Measurements from ENCODE around the gene YES1.
"Not testable (repeated sequence)": the region's sequence is repeated elsewhere in the genome, so short reads cannot be mapped to it uniquely, and the experiment has no call there.

Gene YES1

GRCh38 chr18:730692-731091 lies 81.3 kb downstream of the YES1 start:
- DNase-seq (ENCODE audit: low read depth in 4 of 4, low spot score in 1 of 4), result no peak

- DNase-seq (ENCODE audit: low read depth in 4 of 4, low spot score in 1 of 4), result not testable (repeated sequence)
Measured at GRCh38 chr18:730120-730519, 81.9 kb downstream of the YES1 start.

- no peak for DNase-seq (ENCODE audit: low read depth in 4 of 4, low spot score in 1 of 4)
Measured at GRCh38 chr18:725646-726045, 86.4 kb downstream of the YES1 start.

GRCh38 chr18:723541-724080 lies 88.4 kb downstream of the YES1 start:
- no peak for DNase-seq (ENCODE audit: low read depth in 4 of 4, low spot score in 1 of 4)

GRCh38 chr18:717003-717402 lies 95.0 kb downstream of the YES1 start:
- DNase-seq (ENCODE audit: low read depth in 4 of 4, low spot score in 1 of 4), result no peak

- no peak for DNase-seq (ENCODE audit: low read depth in 4 of 4, low spot score in 1 of 4)
Measured at GRCh38 chr18:715626-716025, 96.4 kb downstream of the YES1 start.

- DNase-seq (ENCODE audit: low read depth in 4 of 4, low spot score in 1 of 4), result no peak
Measured at GRCh38 chr18:713135-713490, 98.9 kb downstream of the YES1 start.

- peak; percentile 37 to 84 (median 80) for DNase-seq (ENCODE audit: low read depth in 4 of 4, low spot score in 1 of 4)
Measured at GRCh38 chr18:712401-713134, 99.5 kb downstream of the YES1 start, which contains the start of gene ENOSF1. ENOSF1 (minus strand) TSS chr18:712630; CDS start chr18:712587, 43 bp downstream.

GRCh38 chr18:711657-712400 lies 100.2 kb downstream of the YES1 start:
- peak; percentile 36 to 64 (median 49) for DNase-seq (ENCODE audit: low read depth in 4 of 4, low spot score in 1 of 4)

- no peak for DNase-seq (ENCODE audit: low read depth in 4 of 4, low spot score in 1 of 4)
Measured at GRCh38 chr18:711310-711656, 100.8 kb downstream of the YES1 start.

- no peak for DNase-seq (ENCODE audit: low read depth in 4 of 4, low spot score in 1 of 4)
Measured at GRCh38 chr18:710418-711300, 101.4 kb downstream of the YES1 start.

- no peak for DNase-seq (ENCODE audit: low read depth in 4 of 4, low spot score in 1 of 4)
Measured at GRCh38 chr18:709771-710170, 102.3 kb downstream of the YES1 start.

- DNase-seq (ENCODE audit: low read depth in 4 of 4, low spot score in 1 of 4), result no peak
Measured at GRCh38 chr18:708096-708495, 103.9 kb downstream of the YES1 start.

GRCh38 chr18:706405-706804 lies 105.6 kb downstream of the YES1 start:
- DNase-seq (ENCODE audit: low read depth in 4 of 4, low spot score in 1 of 4), result no peak

- DNase-seq (ENCODE audit: low read depth in 4 of 4, low spot score in 1 of 4), result no peak
Measured at GRCh38 chr18:703213-703967, 108.7 kb downstream of the YES1 start.

- no peak for DNase-seq (ENCODE audit: low read depth in 4 of 4, low spot score in 1 of 4)
Measured at GRCh38 chr18:697800-698199, 114.2 kb downstream of the YES1 start.

GRCh38 chr18:697012-697411 lies 115.0 kb downstream of the YES1 start:
- DNase-seq (ENCODE audit: low read depth in 4 of 4, low spot score in 1 of 4), result no peak

- no peak for DNase-seq (ENCODE audit: low read depth in 4 of 4, low spot score in 1 of 4)
Measured at GRCh38 chr18:693466-694187, 118.4 kb downstream of the YES1 start.

GRCh38 chr18:692824-693223 lies 119.2 kb downstream of the YES1 start:
- no peak for DNase-seq (ENCODE audit: low read depth in 4 of 4, low spot score in 1 of 4)

GRCh38 chr18:688323-688722 lies 123.7 kb downstream of the YES1 start:
- DNase-seq (ENCODE audit: low read depth in 4 of 4, low spot score in 1 of 4), result no peak
